Gastrocnemius medialis (tissue), 4 donors: ENCODE data around the gene MIB1.

Experiments used
- POLR2A ChIP-seq, 2 donors: fragments of 450-650 bp; IDR thresholded peaks; one replicate each; pipeline ENCODE4 v1.6.1; 2017; ENCODE audit warnings: antibody characterized with exemption in 2 of 2, mild to moderate bottlenecking in 2 of 2, moderate library complexity in 2 of 2
- TF ChIP-seq, protein P1 (sequence below), 5 experiments: fragments of 450-650 bp in 3 of 5; fragments of 200-600 bp in 2 of 5; sonication (generic) in 2 of 5; IDR thresholded peaks in 4 of 5; conservative IDR thresholded peaks in 1 of 5; 1 replicate in 4 of 5; 2 replicates in 1 of 5; pipeline ENCODE4 v1.5.1; 2016 to 2019; ENCODE audit warnings: antibody characterized with exemption in 5 of 5, mild to moderate bottlenecking in 3 of 5, moderate library complexity in 3 of 5

DNA sequence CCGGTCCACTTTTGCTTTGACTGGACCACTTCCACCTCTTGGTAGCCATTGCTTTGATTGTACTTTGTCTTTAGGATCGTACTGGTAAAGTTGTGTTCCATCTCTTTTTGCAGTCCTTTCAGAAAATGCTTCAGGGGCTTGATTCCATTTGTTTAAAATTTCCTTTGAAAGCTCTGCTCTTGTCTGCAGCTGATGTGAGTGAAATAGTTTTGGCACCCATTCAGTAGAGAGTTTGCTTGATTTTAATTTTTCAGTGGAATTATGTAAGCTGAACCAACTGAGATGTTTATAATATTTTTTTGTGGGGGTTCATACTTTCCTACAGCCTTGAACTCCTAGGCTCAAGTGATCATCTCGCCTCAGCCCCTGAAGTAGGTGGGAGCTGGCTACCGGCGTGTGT lies 7.6 kb upstream of the MIB1 start:
- no peak for TF ChIP-seq POLR2A (IDR thresholded peaks at IDR 0.05)
- TF ChIP-seq, protein P1, sequence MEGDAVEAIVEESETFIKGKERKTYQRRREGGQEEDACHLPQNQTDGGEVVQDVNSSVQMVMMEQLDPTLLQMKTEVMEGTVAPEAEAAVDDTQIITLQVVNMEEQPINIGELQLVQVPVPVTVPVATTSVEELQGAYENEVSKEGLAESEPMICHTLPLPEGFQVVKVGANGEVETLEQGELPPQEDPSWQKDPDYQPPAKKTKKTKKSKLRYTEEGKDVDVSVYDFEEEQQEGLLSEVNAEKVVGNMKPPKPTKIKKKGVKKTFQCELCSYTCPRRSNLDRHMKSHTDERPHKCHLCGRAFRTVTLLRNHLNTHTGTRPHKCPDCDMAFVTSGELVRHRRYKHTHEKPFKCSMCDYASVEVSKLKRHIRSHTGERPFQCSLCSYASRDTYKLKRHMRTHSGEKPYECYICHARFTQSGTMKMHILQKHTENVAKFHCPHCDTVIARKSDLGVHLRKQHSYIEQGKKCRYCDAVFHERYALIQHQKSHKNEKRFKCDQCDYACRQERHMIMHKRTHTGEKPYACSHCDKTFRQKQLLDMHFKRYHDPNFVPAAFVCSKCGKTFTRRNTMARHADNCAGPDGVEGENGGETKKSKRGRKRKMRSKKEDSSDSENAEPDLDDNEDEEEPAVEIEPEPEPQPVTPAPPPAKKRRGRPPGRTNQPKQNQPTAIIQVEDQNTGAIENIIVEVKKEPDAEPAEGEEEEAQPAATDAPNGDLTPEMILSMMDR (IDR thresholded peaks at IDR 0.05 in 4 of 5, conservative IDR thresholded peaks at IDR 0.05 in 1 of 5) = no peak
